Fibroblast of lung (primary cell): ENCODE data around the gene STX3.

Experiments used
- EZH2 ChIP-seq: IDR thresholded peaks from 2 replicates; pipeline ENCODE4 v1.5.1; 2012; ENCODE audit warnings: low read length, control low read depth, mild to moderate bottlenecking; ENCODE audit errors: missing control alignments
- TF ChIP-seq, protein P1 (sequence below), 2 donors: IDR thresholded peaks in 1 of 2; conservative IDR thresholded peaks in 1 of 2; 1 replicate in 1 of 2; 2 replicates in 1 of 2; pipeline ENCODE4 v1.5.1; 2011 to 2012; ENCODE audit warnings: low read length in 2 of 2, control low read depth in 1 of 2, inconsistent platforms in 1 of 2, low read depth in 1 of 2, mild to moderate bottlenecking in 1 of 2

DNA sequence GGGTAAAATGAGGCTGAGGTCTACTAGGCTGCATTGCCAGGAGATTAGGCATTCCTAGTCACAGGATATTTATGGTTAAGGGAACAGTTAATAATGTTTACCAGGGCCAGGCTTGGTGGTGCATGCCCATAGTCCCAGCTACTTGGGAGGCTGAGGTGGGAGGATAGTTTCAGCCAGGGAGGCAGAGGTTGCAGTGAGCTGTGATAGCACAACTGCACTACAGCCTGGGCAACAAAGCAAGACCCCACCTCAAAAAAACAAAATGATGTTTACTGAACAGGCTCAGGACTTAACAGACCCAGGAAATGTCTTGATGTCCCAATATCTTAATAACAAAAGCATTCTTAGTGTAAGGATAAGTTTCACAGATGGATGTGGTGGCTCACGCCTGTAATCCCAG is 58.2 kb downstream of the STX3 start:
- TF ChIP-seq, protein P1, sequence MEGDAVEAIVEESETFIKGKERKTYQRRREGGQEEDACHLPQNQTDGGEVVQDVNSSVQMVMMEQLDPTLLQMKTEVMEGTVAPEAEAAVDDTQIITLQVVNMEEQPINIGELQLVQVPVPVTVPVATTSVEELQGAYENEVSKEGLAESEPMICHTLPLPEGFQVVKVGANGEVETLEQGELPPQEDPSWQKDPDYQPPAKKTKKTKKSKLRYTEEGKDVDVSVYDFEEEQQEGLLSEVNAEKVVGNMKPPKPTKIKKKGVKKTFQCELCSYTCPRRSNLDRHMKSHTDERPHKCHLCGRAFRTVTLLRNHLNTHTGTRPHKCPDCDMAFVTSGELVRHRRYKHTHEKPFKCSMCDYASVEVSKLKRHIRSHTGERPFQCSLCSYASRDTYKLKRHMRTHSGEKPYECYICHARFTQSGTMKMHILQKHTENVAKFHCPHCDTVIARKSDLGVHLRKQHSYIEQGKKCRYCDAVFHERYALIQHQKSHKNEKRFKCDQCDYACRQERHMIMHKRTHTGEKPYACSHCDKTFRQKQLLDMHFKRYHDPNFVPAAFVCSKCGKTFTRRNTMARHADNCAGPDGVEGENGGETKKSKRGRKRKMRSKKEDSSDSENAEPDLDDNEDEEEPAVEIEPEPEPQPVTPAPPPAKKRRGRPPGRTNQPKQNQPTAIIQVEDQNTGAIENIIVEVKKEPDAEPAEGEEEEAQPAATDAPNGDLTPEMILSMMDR (conservative IDR thresholded peaks at IDR 0.05 in 1 of 2, IDR thresholded peaks at IDR 0.05 in 1 of 2; ENCODE audit: low read depth in 1 of 2, low read length in 2 of 2), result no peak
- no peak for TF ChIP-seq EZH2
